ENCODE results near the gene GRID1.

Gene GRID1

DNA sequence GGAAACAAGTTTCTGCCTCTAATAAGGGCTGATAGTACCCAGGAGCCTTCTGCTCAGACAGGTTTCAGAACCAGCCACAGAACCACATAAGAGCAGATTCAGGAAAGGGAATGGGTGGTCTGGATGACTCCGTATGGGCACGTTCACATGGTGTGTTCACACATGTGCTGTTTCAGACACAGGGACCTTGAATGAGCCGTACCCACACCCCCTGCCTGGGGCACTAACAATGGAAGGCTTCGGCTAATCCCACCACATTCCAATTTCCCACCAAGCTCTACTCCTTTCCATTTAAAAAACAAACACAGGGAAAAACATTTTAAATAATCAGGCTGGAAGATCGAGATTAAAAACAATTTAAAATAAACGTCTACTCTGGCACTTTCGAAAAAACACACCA is 217.3 kb downstream of the GRID1 start:
- H3K4me3 ChIP-seq (ENCODE audit: low read length) = no peak overlapping the region
- H3K27ac ChIP-seq (ENCODE audit: low read length) = no peak overlapping the region

DNA sequence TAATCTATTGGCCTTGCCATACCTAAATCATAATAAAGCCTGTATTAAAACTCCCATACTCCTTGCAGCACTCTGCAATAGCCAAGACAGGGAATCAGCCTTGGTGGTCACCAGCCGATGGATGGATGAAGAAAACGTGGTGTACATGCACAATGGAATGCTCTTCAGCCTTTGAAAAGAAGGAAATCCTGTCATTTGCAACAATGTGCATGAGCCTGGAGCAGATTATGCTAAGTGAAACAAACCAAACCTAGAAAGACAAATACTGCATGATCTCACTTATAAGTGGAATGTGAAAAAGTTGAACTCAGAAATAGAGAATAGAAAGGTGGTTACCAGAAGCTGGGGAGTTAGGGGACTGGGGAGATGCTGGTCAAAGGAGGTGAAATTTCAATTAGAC is 218.5 kb downstream of the GRID1 start:
- H3K4me1 ChIP-seq (ENCODE audit: insufficient read depth, low read length) = no peaks in the 10 kb centered on the region
- H3K27me3 ChIP-seq (ENCODE audit: insufficient read depth, low read length) = no peaks in the 10 kb centered on the region
- no peak overlapping the region for H3K4me3 ChIP-seq (ENCODE audit: low read length)
- no peaks in the 10 kb centered on the region for H3K9me3 ChIP-seq (ENCODE audit: insufficient read depth, low read depth, low read length)
- H3K9ac ChIP-seq (ENCODE audit: low read depth, low read length) = no peak overlapping the region
- H3K36me3 ChIP-seq (ENCODE audit: insufficient read depth, low read depth, low read length) = no peaks in the 10 kb centered on the region
- H3K27ac ChIP-seq (ENCODE audit: low read length) = no peak overlapping the region

More for the DNA sequence above, 217.3 kb downstream of the GRID1 start:
- no peaks in the 10 kb centered on the region for H3K4me1 ChIP-seq (ENCODE audit: insufficient read depth, low read length)
- H3K9ac ChIP-seq (ENCODE audit: low read depth, low read length) = no peak overlapping the region
- no peaks in the 10 kb centered on the region for H3K27me3 ChIP-seq (ENCODE audit: insufficient read depth, low read length)
- H3K9me3 ChIP-seq (ENCODE audit: insufficient read depth, low read depth, low read length) = no peaks in the 10 kb centered on the region
- no peaks in the 10 kb centered on the region for H3K36me3 ChIP-seq (ENCODE audit: insufficient read depth, low read depth, low read length)

- H3K36me3 ChIP-seq (ENCODE audit: insufficient read depth, low read depth, low read length) = no peaks in the 10 kb centered on the region
- no peaks in the 10 kb centered on the region for H3K27me3 ChIP-seq (ENCODE audit: insufficient read depth, low read length)
- H3K4me3 ChIP-seq (ENCODE audit: low read length) = no peak overlapping the region
- no peaks in the 10 kb centered on the region for H3K4me1 ChIP-seq (ENCODE audit: insufficient read depth, low read length)
- H3K27ac ChIP-seq (ENCODE audit: low read length) = no peak overlapping the region
- H3K9me3 ChIP-seq (ENCODE audit: insufficient read depth, low read depth, low read length) = no peaks in the 10 kb centered on the region
- H3K9ac ChIP-seq (ENCODE audit: low read depth, low read length) = no peak overlapping the region
Measured at GRCh38 chr10:86144301-86144700, 222.3 kb downstream of the GRID1 start.

GRCh38 chr10:86141896-86142295 is 224.7 kb downstream of the GRID1 start:
- Histone ChIP-seq H3K9ac (ENCODE audit: low read depth, low read length) (no peak overlapping the region), H3K9me3 (ENCODE audit: insufficient read depth, low read depth, low read length) (no peaks in the 10 kb centered on the region), H3K4me1 (ENCODE audit: insufficient read depth, low read length) (no peaks in the 10 kb centered on the region), H3K4me3 (ENCODE audit: low read length) (no peak overlapping the region), H3K27me3 (ENCODE audit: insufficient read depth, low read length) (no peaks in the 10 kb centered on the region), H3K36me3 (ENCODE audit: insufficient read depth, low read depth, low read length) (no peaks in the 10 kb centered on the region), H3K27ac (ENCODE audit: low read length) (no peak overlapping the region)

- Histone ChIP-seq H3K4me3 (ENCODE audit: low read length) (no peak overlapping the region), H3K27ac (ENCODE audit: low read length) (no peak overlapping the region), H3K9ac (ENCODE audit: low read depth, low read length) (no peak overlapping the region), H3K27me3 (ENCODE audit: insufficient read depth, low read length) (no peaks in the 10 kb centered on the region), H3K9me3 (ENCODE audit: insufficient read depth, low read depth, low read length) (no peaks in the 10 kb centered on the region), H3K4me1 (ENCODE audit: insufficient read depth, low read length) (no peaks in the 10 kb centered on the region), H3K36me3 (ENCODE audit: insufficient read depth, low read depth, low read length) (no peaks in the 10 kb centered on the region)
Measured at GRCh38 chr10:86139066-86139657, 227.4 kb downstream of the GRID1 start.

GRCh38 chr10:86138551-86139065 is 228.0 kb downstream of the GRID1 start:
- H3K27me3 ChIP-seq (ENCODE audit: insufficient read depth, low read length) = no peaks in the 10 kb centered on the region
- H3K36me3 ChIP-seq (ENCODE audit: insufficient read depth, low read depth, low read length) = no peaks in the 10 kb centered on the region
- H3K9me3 ChIP-seq (ENCODE audit: insufficient read depth, low read depth, low read length) = no peaks in the 10 kb centered on the region
- no peak overlapping the region for H3K4me3 ChIP-seq (ENCODE audit: low read length)
- H3K9ac ChIP-seq (ENCODE audit: low read depth, low read length) = no peak overlapping the region
- no peaks in the 10 kb centered on the region for H3K4me1 ChIP-seq (ENCODE audit: insufficient read depth, low read length)
- no peak overlapping the region for H3K27ac ChIP-seq (ENCODE audit: low read length)

DNA sequence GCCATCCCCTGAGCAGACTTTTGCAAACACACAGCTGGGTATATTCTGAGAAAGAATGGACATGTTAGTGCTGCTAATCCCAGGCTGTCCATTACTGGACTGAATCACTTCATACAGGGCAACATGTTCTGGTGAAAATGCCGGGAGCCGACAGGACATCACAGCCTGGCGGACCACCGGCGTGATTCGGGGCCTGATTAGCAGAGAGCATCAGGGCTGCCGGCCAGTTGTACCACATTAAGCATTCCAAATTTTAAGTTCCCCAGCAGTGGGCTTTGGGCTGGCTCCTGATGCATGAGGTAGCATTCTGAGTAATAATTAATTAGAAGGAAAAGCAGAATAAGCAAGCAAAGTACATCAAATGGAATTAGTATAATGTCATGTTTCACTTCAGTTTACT is 229.0 kb downstream of the GRID1 start:
- no peak overlapping the region for H3K27ac ChIP-seq (ENCODE audit: low read length)
- no peak overlapping the region for H3K9ac ChIP-seq (ENCODE audit: low read depth, low read length)
- no peaks in the 10 kb centered on the region for H3K36me3 ChIP-seq (ENCODE audit: insufficient read depth, low read depth, low read length)
- H3K4me1 ChIP-seq (ENCODE audit: insufficient read depth, low read length) = no peaks in the 10 kb centered on the region
- no peaks in the 10 kb centered on the region for H3K27me3 ChIP-seq (ENCODE audit: insufficient read depth, low read length)
- H3K4me3 ChIP-seq (ENCODE audit: low read length) = no peak overlapping the region
- H3K9me3 ChIP-seq (ENCODE audit: insufficient read depth, low read depth, low read length) = no peaks in the 10 kb centered on the region

GRCh38 chr10:86136934-86137333 is 229.7 kb downstream of the GRID1 start:
- Histone ChIP-seq H3K27ac (ENCODE audit: low read length) (no peak overlapping the region), H3K9ac (ENCODE audit: low read depth, low read length) (no peak overlapping the region), H3K27me3 (ENCODE audit: insufficient read depth, low read length) (no peaks in the 10 kb centered on the region), H3K36me3 (ENCODE audit: insufficient read depth, low read depth, low read length) (no peaks in the 10 kb centered on the region), H3K4me1 (ENCODE audit: insufficient read depth, low read length) (no peaks in the 10 kb centered on the region), H3K4me3 (ENCODE audit: low read length) (no peak overlapping the region), H3K9me3 (ENCODE audit: insufficient read depth, low read depth, low read length) (no peaks in the 10 kb centered on the region)

DNA sequence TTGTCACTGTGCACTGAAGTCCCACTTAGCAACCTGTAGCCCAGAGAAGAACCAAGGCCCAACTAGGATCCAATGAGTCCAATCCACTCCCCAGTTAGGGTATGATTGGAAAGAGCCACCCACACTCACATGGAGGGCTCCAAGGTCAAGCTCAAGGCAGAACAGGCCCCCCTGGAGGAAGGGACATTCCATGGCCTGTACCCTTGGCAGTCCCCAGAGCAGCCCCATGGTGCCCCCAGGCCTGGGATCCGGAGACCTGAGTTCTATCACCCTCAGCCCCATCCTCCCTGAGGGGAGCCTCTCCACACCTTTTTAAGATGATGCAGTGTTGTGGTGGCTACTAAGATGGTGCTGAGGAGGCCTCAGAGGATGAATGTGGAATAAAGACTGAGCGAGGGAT is 231.4 kb downstream of the GRID1 start:
- no peaks in the 10 kb centered on the region for H3K4me1 ChIP-seq (ENCODE audit: insufficient read depth, low read length)
- H3K9me3 ChIP-seq (ENCODE audit: insufficient read depth, low read depth, low read length) = no peaks in the 10 kb centered on the region
- no peaks in the 10 kb centered on the region for H3K27me3 ChIP-seq (ENCODE audit: insufficient read depth, low read length)
- no peak overlapping the region for H3K27ac ChIP-seq (ENCODE audit: low read length)
- H3K36me3 ChIP-seq (ENCODE audit: insufficient read depth, low read depth, low read length) = no peaks in the 10 kb centered on the region
- no peak overlapping the region for H3K4me3 ChIP-seq (ENCODE audit: low read length)
- no peak overlapping the region for H3K9ac ChIP-seq (ENCODE audit: low read depth, low read length)

GRCh38 chr10:86130737-86131475 is 235.7 kb downstream of the GRID1 start:
- no peaks in the 10 kb centered on the region for H3K36me3 ChIP-seq (ENCODE audit: insufficient read depth, low read depth, low read length)
- no peaks in the 10 kb centered on the region for H3K4me1 ChIP-seq (ENCODE audit: insufficient read depth, low read length)
- no peak overlapping the region for H3K9ac ChIP-seq (ENCODE audit: low read depth, low read length)
- no peaks in the 10 kb centered on the region for H3K27me3 ChIP-seq (ENCODE audit: insufficient read depth, low read length)
- no peak overlapping the region for H3K4me3 ChIP-seq (ENCODE audit: low read length)
- H3K27ac ChIP-seq (ENCODE audit: low read length) = no peak overlapping the region
- H3K9me3 ChIP-seq (ENCODE audit: insufficient read depth, low read depth, low read length) = no peaks in the 10 kb centered on the region; the same call in 1 of the 2 replicates

DNA sequence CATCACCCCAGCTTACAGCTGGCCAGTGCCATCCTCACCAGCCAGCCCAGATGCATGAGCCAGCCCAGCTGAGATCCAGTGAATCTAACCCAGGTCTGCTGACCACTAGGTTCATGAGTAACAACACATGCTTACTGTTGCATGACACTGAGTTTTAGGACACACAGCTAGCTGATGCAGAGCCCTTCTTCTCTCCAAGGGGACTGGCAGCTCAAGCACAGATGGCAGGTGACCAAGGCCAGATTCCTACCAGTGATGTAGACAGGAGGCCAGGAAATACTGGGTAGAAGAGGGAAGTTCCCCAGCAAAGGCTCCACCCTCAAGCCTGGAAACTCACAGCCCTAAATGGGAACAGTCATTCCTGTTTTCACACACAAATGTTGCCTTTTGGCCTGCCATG is 236.6 kb downstream of the GRID1 start:
- no peaks in the 10 kb centered on the region for H3K4me1 ChIP-seq (ENCODE audit: insufficient read depth, low read length)
- no peaks in the 10 kb centered on the region for H3K36me3 ChIP-seq (ENCODE audit: insufficient read depth, low read depth, low read length)
- H3K27ac ChIP-seq (ENCODE audit: low read length) = no peak overlapping the region
- H3K9ac ChIP-seq (ENCODE audit: low read depth, low read length) = no peak overlapping the region
- no peaks in the 10 kb centered on the region; the same call in 1 of the 2 replicates for H3K9me3 ChIP-seq (ENCODE audit: insufficient read depth, low read depth, low read length)
- H3K27me3 ChIP-seq (ENCODE audit: insufficient read depth, low read length) = no peaks in the 10 kb centered on the region
- H3K4me3 ChIP-seq (ENCODE audit: low read length) = no peak overlapping the region

GRCh38 chr10:86128360-86128759 is 238.2 kb downstream of the GRID1 start:
- H3K36me3 ChIP-seq (ENCODE audit: insufficient read depth, low read depth, low read length) = no peaks in the 10 kb centered on the region
- H3K4me3 ChIP-seq (ENCODE audit: low read length) = no peak overlapping the region
- no peaks in the 10 kb centered on the region for H3K4me1 ChIP-seq (ENCODE audit: insufficient read depth, low read length)
- H3K27me3 ChIP-seq (ENCODE audit: insufficient read depth, low read length) = no peaks in the 10 kb centered on the region
- no peak overlapping the region for H3K9ac ChIP-seq (ENCODE audit: low read depth, low read length)
- no peak overlapping the region for H3K27ac ChIP-seq (ENCODE audit: low read length)
- H3K9me3 ChIP-seq (ENCODE audit: insufficient read depth, low read depth, low read length) = no peaks in the 10 kb centered on the region; the same call in 1 of the 2 replicates

Data from iPS-20b (cell line).